Measurements from ENCODE around the gene ASCC1.
"Not testable (repeated sequence)": the region's sequence is repeated elsewhere in the genome, so short reads cannot be mapped to it uniquely, and the experiment has no call there.

The ASCC1 gene

GRCh38 chr10:72219235-72219814, 3.2 kb upstream of the ASCC1 start:
- no peak for DNase-seq

GRCh38 chr10:72218726-72219125, 2.6 kb upstream of the ASCC1 start:
- DNase-seq: no peak

GRCh38 chr10:72218325-72218724, 2.2 kb upstream of the ASCC1 start:
- no peak for DNase-seq

GRCh38 chr10:72211832-72212231, 4.2 kb downstream of the ASCC1 start:
- not testable (repeated sequence) for DNase-seq

GRCh38 chr10:72211381-72211780, 4.7 kb downstream of the ASCC1 start:
- not testable (repeated sequence) for DNase-seq

GRCh38 chr10:72208526-72208925, 7.5 kb downstream of the ASCC1 start:
- not testable (repeated sequence) for DNase-seq

- no peak for DNase-seq
Measured at GRCh38 chr10:72206511-72207229, 9.4 kb downstream of the ASCC1 start.

GRCh38 chr10:72204724-72205123, 11.4 kb downstream of the ASCC1 start:
- no peak for DNase-seq

GRCh38 chr10:72204296-72204695, 11.8 kb downstream of the ASCC1 start:
- DNase-seq: no peak

- DNase-seq: no peak
Measured at GRCh38 chr10:72201293-72201692, 14.8 kb downstream of the ASCC1 start.

- no peak for DNase-seq
Measured at GRCh38 chr10:72200883-72201282, 15.2 kb downstream of the ASCC1 start.

- DNase-seq: no peak
Measured at GRCh38 chr10:72194949-72195348, 21.1 kb downstream of the ASCC1 start.

GRCh38 chr10:72186982-72187330, 29.1 kb downstream of the ASCC1 start:
- no peak for DNase-seq

GRCh38 chr10:72186258-72186981, 29.7 kb downstream of the ASCC1 start:
- no peak for DNase-seq

- no peak for DNase-seq
Measured at GRCh38 chr10:72184156-72184555, 31.9 kb downstream of the ASCC1 start.

- no peak for DNase-seq
Measured at GRCh38 chr10:72177454-72177853, 38.6 kb downstream of the ASCC1 start.

GRCh38 chr10:72176701-72177100, 39.4 kb downstream of the ASCC1 start:
- DNase-seq: no peak

- DNase-seq: no peak
Measured at GRCh38 chr10:72175149-72175548, 40.9 kb downstream of the ASCC1 start.

GRCh38 chr10:72174297-72174662, 41.8 kb downstream of the ASCC1 start:
- DNase-seq: no peak

GRCh38 chr10:72173619-72174296, 42.3 kb downstream of the ASCC1 start:
- DNase-seq: no peak

- DNase-seq: no peak
Measured at GRCh38 chr10:72173262-72173618, 42.8 kb downstream of the ASCC1 start.

- DNase-seq: no peak
Measured at GRCh38 chr10:72171175-72171630, 44.9 kb downstream of the ASCC1 start.

- no peak for DNase-seq
Measured at GRCh38 chr10:72170733-72171132, 45.3 kb downstream of the ASCC1 start.

GRCh38 chr10:72170263-72170662, 45.8 kb downstream of the ASCC1 start:
- DNase-seq: no peak

All from activated naive CD4-positive, alpha-beta T cell treated with anti-CD3 and anti-CD28 coated beads, Interleukin-2, amount 50 U/mL, for 16 hours (primary cell).